HepG2 (cell line): Measurements from ENCODE around the gene EVI5. TPM values are rescaled to one million over a fixed set of nuclear protein-coding genes. Genes with fewer than 3 reads are reported as not detected.

Source experiments
- GLI4 ChIP-seq: sonication (generic); formaldehyde crosslinking; IDR thresholded peaks from 2 replicates; pipeline ENCODE4 v1.5.1; 2020; ENCODE audit warnings: missing genetic modification reagents, mild to moderate bottlenecking, moderate library complexity, borderline replicate concordance
- GPN1 ChIP-seq: sonication (generic); formaldehyde crosslinking; IDR thresholded peaks from 2 replicates; pipeline ENCODE4 v1.5.1; 2020; ENCODE audit warnings: missing genetic modification reagents, borderline replicate concordance
- HNRNPH1 ChIP-seq: fragments of 200-400 bp; formaldehyde crosslinking; optimal IDR thresholded peaks from 2 replicates; pipeline ENCODE3; 2017; ENCODE audit warnings: mild to moderate bottlenecking, low read depth, low read length
- IKZF4 ChIP-seq: sonication (generic); formaldehyde crosslinking; IDR thresholded peaks from 2 replicates; pipeline ENCODE4 v1.5.1; 2020; ENCODE audit warnings: borderline replicate concordance, mild to moderate bottlenecking, low read depth, missing genetic modification reagents; ENCODE audit errors: not compliant biosample characterization
- KLF6 ChIP-seq: IDR thresholded peaks from 2 replicates; pipeline ENCODE4 v1.8.0; 2016; ENCODE audit warnings: missing biosample characterization, missing genetic modification reagents
- LCORL ChIP-seq, 2 experiments: fragments of 450-650 bp in 1 of 2; sonication (generic) in 1 of 2; formaldehyde crosslinking in 1 of 2; IDR thresholded peaks; 2 replicates each; pipeline versions ENCODE4 v1.5.0 to v1.6.1; 2017 to 2020; ENCODE audit warnings: antibody characterized with exemption in 1 of 2, missing genetic modification reagents in 1 of 2
- PHF20 ChIP-seq: sonication (generic); formaldehyde crosslinking; IDR thresholded peaks from 2 replicates; pipeline ENCODE4 v1.5.0; 2020; ENCODE audit warnings: mild to moderate bottlenecking, missing genetic modification reagents
- SKI ChIP-seq: fragments of 450-650 bp; IDR thresholded peaks from one replicate; pipeline ENCODE4 v1.6.1; 2018; ENCODE audit warnings: mild to moderate bottlenecking; ENCODE audit not compliant: partially characterized antibody
- SNRNP70 ChIP-seq: fragments of 200-400 bp; formaldehyde crosslinking; IDR thresholded peaks from 2 replicates; pipeline ENCODE4 v1.6.1; 2017; ENCODE audit warnings: mild to moderate bottlenecking, low read depth, low read length, moderate library complexity
- SOX13 ChIP-seq, 3 experiments: fragments of 450-650 bp in 1 of 3; sonication (generic) in 1 of 3; formaldehyde crosslinking in 1 of 3; IDR thresholded peaks in 2 of 3; conservative IDR thresholded peaks in 1 of 3; 2 replicates each; pipeline versions ENCODE4 v1.5.0 to v1.6.1; 2016 to 2020; ENCODE audit warnings: antibody characterized with exemption in 1 of 3, mild to moderate bottlenecking in 1 of 3, missing compliant biosample characterization in 1 of 3, missing genetic modification reagents in 1 of 3, moderate library complexity in 1 of 3
- ZNF225 ChIP-seq: sonication (generic); formaldehyde crosslinking; IDR thresholded peaks from 2 replicates; pipeline ENCODE4 v1.4.0; 2020; ENCODE audit warnings: mild to moderate bottlenecking, missing genetic modification reagents
- ZNF260 ChIP-seq: sonication (generic); formaldehyde crosslinking; IDR thresholded peaks from 2 replicates; pipeline ENCODE4 v1.4.0; 2020; ENCODE audit warnings: missing genetic modification reagents, low read depth, mild to moderate bottlenecking, borderline replicate concordance
- ZNF263 ChIP-seq: sonication (generic); formaldehyde crosslinking; IDR thresholded peaks from 2 replicates; pipeline ENCODE4 v1.4.0; 2020; ENCODE audit warnings: missing genetic modification reagents
- ZNF331 ChIP-seq: sonication (generic); formaldehyde crosslinking; IDR thresholded peaks from 2 replicates; pipeline ENCODE4 v1.4.0; 2020; ENCODE audit warnings: missing genetic modification reagents
- ZNF558 ChIP-seq: sonication (generic); formaldehyde crosslinking; IDR thresholded peaks from 2 replicates; pipeline ENCODE4 v1.9.0; 2022; ENCODE audit warnings: mild to moderate bottlenecking, missing genetic modification reagents, borderline replicate concordance
- ZNF720 ChIP-seq: sonication (generic); formaldehyde crosslinking; IDR thresholded peaks from 2 replicates; pipeline ENCODE4 v1.4.0; 2020; ENCODE audit warnings: missing genetic modification reagents
- polyA plus RNA-seq, 8 experiments: library from polyadenylated mRNA; depleted of rRNA in 3 of 8; stranded (reverse) in 7 of 8; unstranded in 1 of 8; fragments of >200 nt; fragmentation: Illumina TruSeq in 4 of 8; extraction: Trizol in 4 of 8; gene quantifications; 2 replicates each; pipeline versions ENCODE4 v1.2.1 to v1.2.3, GENCODE V29; 2011 to 2016; ENCODE audit warnings: low read depth in 4 of 8, missing spikeins in 1 of 8, mixed read lengths in 1 of 8; ENCODE audit not compliant: insufficient read depth in 1 of 8
- total RNA-seq, 5 experiments: library from RNA; depleted of rRNA; stranded (reverse); fragments of >200 nt; fragmentation: Illumina TruSeq; extraction: Trizol; gene quantifications; 2 replicates each; pipeline ENCODE4 v1.2.3, GENCODE V29; 2016; ENCODE audit warnings: low read depth in 1 of 5
- TF ChIP-seq, protein P1 (sequence below): sonication (generic); formaldehyde crosslinking; IDR thresholded peaks from 2 replicates; pipeline ENCODE4 v1.5.1; 2020; ENCODE audit warnings: mild to moderate bottlenecking, missing genetic modification reagents, borderline replicate concordance
- TF ChIP-seq, protein P2 (sequence below): IDR thresholded peaks from 2 replicates; pipeline ENCODE4 v1.6.1; 2016; ENCODE audit warnings: low read depth, borderline replicate concordance
- TF ChIP-seq, protein P3 (sequence below): sonication (generic); formaldehyde crosslinking; IDR thresholded peaks from 2 replicates; pipeline ENCODE4 v1.5.0; 2020; ENCODE audit warnings: mild to moderate bottlenecking, missing genetic modification reagents
- TF ChIP-seq, protein P4 (sequence below): sonication (generic); formaldehyde crosslinking; IDR thresholded peaks from 2 replicates; pipeline ENCODE4 v1.4.0; 2020; ENCODE audit warnings: mild to moderate bottlenecking, missing genetic modification reagents
- TF ChIP-seq, protein P5 (sequence below): sonication (generic); formaldehyde crosslinking; conservative IDR thresholded peaks from 2 replicates; pipeline ENCODE4 v1.4.0; 2020; ENCODE audit warnings: missing genetic modification reagents

EVI5 gene
- total and polyA plus RNA-seq, 2 of the 13 experiments (the other 11 are each of a cell fraction or from before 2014, with no cell fraction given), result 4.0 to 12.6 TPM

DNA sequence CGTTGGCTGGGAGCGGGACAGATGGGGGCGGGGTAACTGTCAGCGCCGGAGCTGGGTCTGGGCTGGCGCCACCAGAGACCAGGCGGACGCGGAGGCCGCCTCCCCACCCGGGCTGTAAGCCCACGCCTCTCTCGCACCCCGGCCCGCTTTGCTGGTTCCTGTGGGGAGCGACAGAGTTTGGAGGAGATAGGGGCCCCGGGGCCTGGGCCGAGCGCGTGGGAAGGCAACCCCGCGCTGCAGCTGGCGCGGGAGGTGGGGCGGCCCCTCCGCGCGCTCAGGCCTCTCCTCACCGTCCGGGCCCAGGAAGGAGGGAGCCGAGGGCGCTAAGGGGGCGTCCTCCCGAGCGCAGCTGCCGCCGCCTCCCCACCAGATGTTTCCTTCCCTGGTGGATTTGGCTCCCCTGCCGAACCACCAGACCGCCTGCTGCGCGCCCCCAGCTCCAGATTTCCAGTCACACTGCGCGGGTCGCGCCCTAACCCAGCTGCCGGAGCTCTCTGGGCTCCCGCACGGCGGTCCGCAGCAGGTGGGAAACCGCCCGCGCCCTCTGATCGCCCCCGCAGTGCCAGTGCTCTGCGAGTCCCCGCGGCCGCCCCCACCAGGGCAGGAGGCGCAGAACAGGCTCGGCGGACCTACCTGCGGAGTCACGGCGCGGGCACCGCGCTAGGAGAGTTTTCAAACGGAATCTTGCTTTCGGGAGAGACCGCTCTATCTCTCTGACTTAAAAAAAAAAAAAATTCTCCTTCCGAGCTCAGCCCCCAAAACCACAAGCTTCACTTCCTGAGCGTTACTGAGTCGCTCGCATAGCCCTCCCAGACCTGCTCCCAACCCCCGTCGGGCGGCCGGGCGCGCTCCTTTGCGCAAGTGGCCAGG, 299.3 kb downstream of the EVI5 start (continued):
- TF ChIP-seq GPN1 (CRISPR knock-in tag), result no peak
- no peak for TF ChIP-seq ZNF225 (CRISPR knock-in tag)
- TF ChIP-seq SKI, result no peak
- no peak; the same call in 1 of the 2 replicates for TF ChIP-seq KLF6 (CRISPR knock-in tag)
- TF ChIP-seq SNRNP70, result no peak
- TF ChIP-seq, protein P1, sequence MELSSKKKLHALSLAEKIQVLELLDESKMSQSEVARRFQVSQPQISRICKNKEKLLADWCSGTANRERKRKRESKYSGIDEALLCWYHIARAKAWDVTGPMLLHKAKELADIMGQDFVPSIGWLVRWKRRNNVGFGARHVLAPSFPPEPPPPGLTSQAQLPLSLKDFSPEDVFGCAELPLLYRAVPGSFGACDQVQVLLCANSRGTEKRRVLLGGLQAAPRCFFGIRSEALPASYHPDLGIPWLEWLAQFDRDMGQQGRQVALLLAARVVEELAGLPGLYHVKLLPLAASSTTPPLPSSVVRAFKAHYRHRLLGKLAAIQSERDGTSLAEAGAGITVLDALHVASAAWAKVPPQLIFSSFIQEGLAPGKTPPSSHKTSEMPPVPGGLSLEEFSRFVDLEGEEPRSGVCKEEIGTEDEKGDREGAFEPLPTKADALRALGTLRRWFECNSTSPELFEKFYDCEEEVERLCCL (CRISPR knock-in tag), result 0 out of 2 replicates have a peak, but pooled peaks have one; percentile 43
- TF ChIP-seq ZNF263 (CRISPR knock-in tag), result no peak
- TF ChIP-seq HNRNPH1, result no peak
- TF ChIP-seq ZNF260 (CRISPR knock-in tag), result no peak
- TF ChIP-seq, protein P2, sequence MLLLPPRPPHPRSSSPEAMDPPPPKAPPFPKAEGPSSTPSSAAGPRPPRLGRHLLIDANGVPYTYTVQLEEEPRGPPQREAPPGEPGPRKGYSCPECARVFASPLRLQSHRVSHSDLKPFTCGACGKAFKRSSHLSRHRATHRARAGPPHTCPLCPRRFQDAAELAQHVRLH (CRISPR knock-in tag), result no peak
- TF ChIP-seq, protein P3, sequence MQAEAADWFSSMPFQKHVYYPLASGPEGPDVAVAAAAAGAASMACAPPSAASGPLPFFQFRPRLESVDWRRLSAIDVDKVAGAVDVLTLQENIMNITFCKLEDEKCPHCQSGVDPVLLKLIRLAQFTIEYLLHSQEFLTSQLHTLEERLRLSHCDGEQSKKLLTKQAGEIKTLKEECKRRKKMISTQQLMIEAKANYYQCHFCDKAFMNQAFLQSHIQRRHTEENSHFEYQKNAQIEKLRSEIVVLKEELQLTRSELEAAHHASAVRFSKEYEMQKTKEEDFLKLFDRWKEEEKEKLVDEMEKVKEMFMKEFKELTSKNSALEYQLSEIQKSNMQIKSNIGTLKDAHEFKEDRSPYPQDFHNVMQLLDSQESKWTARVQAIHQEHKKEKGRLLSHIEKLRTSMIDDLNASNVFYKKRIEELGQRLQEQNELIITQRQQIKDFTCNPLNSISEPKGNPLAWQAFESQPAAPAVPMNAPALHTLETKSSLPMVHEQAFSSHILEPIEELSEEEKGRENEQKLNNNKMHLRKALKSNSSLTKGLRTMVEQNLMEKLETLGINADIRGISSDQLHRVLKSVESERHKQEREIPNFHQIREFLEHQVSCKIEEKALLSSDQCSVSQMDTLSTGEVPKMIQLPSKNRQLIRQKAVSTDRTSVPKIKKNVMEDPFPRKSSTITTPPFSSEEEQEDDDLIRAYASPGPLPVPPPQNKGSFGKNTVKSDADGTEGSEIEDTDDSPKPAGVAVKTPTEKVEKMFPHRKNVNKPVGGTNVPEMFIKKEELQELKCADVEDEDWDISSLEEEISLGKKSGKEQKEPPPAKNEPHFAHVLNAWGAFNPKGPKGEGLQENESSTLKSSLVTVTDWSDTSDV (CRISPR knock-in tag), result 0 out of 2 replicates have a peak, but pooled peaks have one; percentile 55
- TF ChIP-seq IKZF4 (CRISPR knock-in tag), result no peak
- no peak for TF ChIP-seq ZNF558 (CRISPR knock-in tag)
- no peak for TF ChIP-seq LCORL (IDR thresholded peaks at IDR 0.05)
- peak; percentile 27; the same call in 1 of the 2 replicates for TF ChIP-seq LCORL (CRISPR knock-in tag; IDR thresholded peaks at IDR 0.05)
- no peak for TF ChIP-seq ZNF331 (CRISPR knock-in tag)
- no peak for TF ChIP-seq PHF20 (CRISPR knock-in tag)
- TF ChIP-seq, protein P4, sequence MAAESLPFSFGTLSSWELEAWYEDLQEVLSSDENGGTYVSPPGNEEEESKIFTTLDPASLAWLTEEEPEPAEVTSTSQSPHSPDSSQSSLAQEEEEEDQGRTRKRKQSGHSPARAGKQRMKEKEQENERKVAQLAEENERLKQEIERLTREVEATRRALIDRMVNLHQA, result no peak
- no peak for TF ChIP-seq SOX13 (IDR thresholded peaks at IDR 0.05)
- no peak for TF ChIP-seq SOX13 (CRISPR knock-in tag; conservative IDR thresholded peaks at IDR 0.05 in 1 of 2, IDR thresholded peaks at IDR 0.05 in 1 of 2)
- TF ChIP-seq GLI4 (CRISPR knock-in tag), result 0 out of 2 replicates have a peak, but pooled peaks have one; percentile 31
- TF ChIP-seq ZNF720 (CRISPR knock-in tag), result no peak
- TF ChIP-seq, protein P5, sequence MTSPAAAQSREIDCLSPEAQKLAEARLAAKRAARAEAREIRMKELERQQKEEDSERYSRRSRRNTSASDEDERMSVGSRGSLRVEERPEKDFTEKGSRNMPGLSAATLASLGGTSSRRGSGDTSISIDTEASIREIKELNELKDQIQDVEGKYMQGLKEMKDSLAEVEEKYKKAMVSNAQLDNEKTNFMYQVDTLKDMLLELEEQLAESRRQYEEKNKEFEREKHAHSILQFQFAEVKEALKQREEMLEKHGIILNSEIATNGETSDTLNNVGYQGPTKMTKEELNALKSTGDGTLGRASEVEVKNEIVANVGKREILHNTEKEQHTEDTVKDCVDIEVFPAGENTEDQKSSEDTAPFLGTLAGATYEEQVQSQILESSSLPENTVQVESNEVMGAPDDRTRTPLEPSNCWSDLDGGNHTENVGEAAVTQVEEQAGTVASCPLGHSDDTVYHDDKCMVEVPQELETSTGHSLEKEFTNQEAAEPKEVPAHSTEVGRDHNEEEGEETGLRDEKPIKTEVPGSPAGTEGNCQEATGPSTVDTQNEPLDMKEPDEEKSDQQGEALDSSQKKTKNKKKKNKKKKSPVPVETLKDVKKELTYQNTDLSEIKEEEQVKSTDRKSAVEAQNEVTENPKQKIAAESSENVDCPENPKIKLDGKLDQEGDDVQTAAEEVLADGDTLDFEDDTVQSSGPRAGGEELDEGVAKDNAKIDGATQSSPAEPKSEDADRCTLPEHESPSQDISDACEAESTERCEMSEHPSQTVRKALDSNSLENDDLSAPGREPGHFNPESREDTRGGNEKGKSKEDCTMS (CRISPR knock-in tag), result no peak
